GM12878 (cell line): ENCODE data around the gene GDNF. TPM values are rescaled to one million over a fixed set of nuclear protein-coding genes. Genes with fewer than 3 reads are reported as not detected.

Experiments
- ATAC-seq: fragments of 200-7000 bp; cut with Tn5 transposase; 3 replicates; pipeline ENCODE4 v1.9.1; 2020; ENCODE audit warnings: mild to moderate bottlenecking, moderate library complexity
- BruUV-seq: library from RNA; stranded (reverse); fragments of 400-500 nt; replicated peaks from 2 replicates; lab custom pipeline; 2021; lab: Mats Ljungman, UMichigan
- CTCF ChIA-PET: fragments of 300-600 bp; sonication (Branson Sonifier 250); formaldehyde crosslinking; extraction: SDS; loops from one replicate; lab custom pipeline; 2021; ENCODE audit warnings: inconsistent platforms; lab: Yijun Ruan, JAX
- POLR2A ChIA-PET: fragments of 350-600 bp; formaldehyde crosslinking; extraction: SDS; loops from one replicate; lab custom pipeline; 2021; ENCODE audit warnings: inconsistent platforms; lab: Charles Lee
- RAD21 ChIA-PET: fragments of 300-600 bp; sonication (Branson Sonifier 250); formaldehyde crosslinking; loops from one replicate; lab custom pipeline; 2023; ENCODE audit warnings: antibody characterized with exemption; ENCODE audit not compliant: unreplicated experiment; lab: Charles Lee
- SMC1A ChIA-PET: fragments of 300-600 bp; sonication (Branson Sonifier 250); formaldehyde crosslinking; loops from one replicate; lab custom pipeline; 2023; ENCODE audit not compliant: unreplicated experiment, uncharacterized antibody; lab: Charles Lee
- DNase-seq: peaks from one replicate; pipeline ENCODE4 v3.0.0-alpha.2; 2011; ENCODE audit warnings: low read depth, low spot score
- FAIRE-seq: peaks from 3 replicates; lab custom pipeline; 2011; peaks lifted over from hg19 to GRCh38; lab: Jason Lieb, UNC
- H2AFZ ChIP-seq: 2 replicates; pipeline ENCODE4 v1.6.0; 2011; ENCODE audit warnings: low read depth, low read length, control low read depth; ENCODE audit not compliant: control insufficient read depth
- H3K27ac ChIP-seq: 2 replicates; pipeline ENCODE4 v1.5.1; 2011; ENCODE audit warnings: control low read depth; ENCODE audit not compliant: control insufficient read depth, insufficient read depth
- H3K27me3 ChIP-seq, 2 experiments: replicated peaks in 1 of 2; 2 replicates each; pipeline versions ENCODE4 v1.6.0 to v1.6.1; 2011; ENCODE audit warnings: low read length in 1 of 2; ENCODE audit not compliant: control insufficient read depth in 2 of 2, insufficient read depth in 2 of 2
- H3K36me3 ChIP-seq, 2 experiments: 2 replicates each; pipeline ENCODE4 v1.5.1; 2011; ENCODE audit warnings: low read length in 1 of 2; ENCODE audit not compliant: control insufficient read depth in 2 of 2, insufficient read depth in 2 of 2
- H3K4me1 ChIP-seq: 2 replicates; pipeline ENCODE4 v1.6.1; 2011; ENCODE audit warnings: mild to moderate bottlenecking, low read length, moderate library complexity, mixed read lengths; ENCODE audit not compliant: control insufficient read depth, insufficient read depth
- H3K4me2 ChIP-seq: 2 replicates; pipeline ENCODE4 v1.6.0; 2011; ENCODE audit warnings: control low read depth; ENCODE audit not compliant: control insufficient read depth, insufficient read depth
- H3K4me3 ChIP-seq: fragments of 200-600 bp; sonication (generic); 2 replicates; pipeline ENCODE4 v1.5.1; 2016
- H3K79me2 ChIP-seq: 2 replicates; pipeline ENCODE4 v1.6.0; 2011; ENCODE audit warnings: low read length; ENCODE audit not compliant: control insufficient read depth, insufficient read depth
- H3K9ac ChIP-seq: 2 replicates; pipeline ENCODE4 v1.8.0; 2011; ENCODE audit warnings: low read length, control low read depth, mixed read lengths; ENCODE audit not compliant: control insufficient read depth, insufficient read depth
- H3K9me3 ChIP-seq: replicated peaks from 3 replicates; pipeline ENCODE4 v1.5.1; 2011; ENCODE audit warnings: mild to moderate bottlenecking, low read length; ENCODE audit not compliant: control insufficient read depth, insufficient read depth
- H4K20me1 ChIP-seq: 2 replicates; pipeline ENCODE4 v1.6.0; 2011; ENCODE audit not compliant: control insufficient read depth, insufficient read depth
- GABPA ChIP-seq: IDR thresholded peaks from 2 replicates; pipeline ENCODE4 v1.6.1; 2014; ENCODE audit warnings: antibody characterized with exemption, low read depth, mild to moderate bottlenecking, inconsistent platforms
- IKZF2 ChIP-seq, 2 experiments: fragments of 450-650 bp; IDR thresholded peaks; 2 replicates each; pipeline ENCODE4 v1.6.1; 2017; ENCODE audit warnings: mild to moderate bottlenecking in 2 of 2, moderate library complexity in 2 of 2
- MYB ChIP-seq: fragments of 150-350 bp; IDR thresholded peaks from 2 replicates; pipeline ENCODE4 v1.6.1; 2014; ENCODE audit warnings: mild to moderate bottlenecking, low read depth, low read length, borderline replicate concordance
- NRF1 ChIP-seq: conservative IDR thresholded peaks from 2 replicates; pipeline ENCODE4 v1.6.1; 2011; ENCODE audit warnings: mild to moderate bottlenecking, low read depth, low read length, improper control_type of control experiment
- POLR2A ChIP-seq: IDR thresholded peaks from 2 replicates; pipeline ENCODE4 v1.6.1; 2011; ENCODE audit warnings: low read depth, mild to moderate bottlenecking, low read length
- RELA ChIP-seq: fragments of 450-650 bp; IDR thresholded peaks from 2 replicates; pipeline ENCODE4 v1.8.0; 2014; ENCODE audit warnings: borderline replicate concordance; ENCODE audit not compliant: partially characterized antibody
- WGBS: methylation state at CpG from one replicate; pipeline ENCODE4 v1.1.6; 2016; ENCODE audit warnings: low lambda C conversion rate; ENCODE audit not compliant: insufficient replicate concordance, insufficient coverage; ENCODE audit errors: missing lambda C conversion rate; 5-methylcytosine and 5-hydroxymethylcytosine counted together
- in situ Hi-C: fragments of 300-500 bp; cut with MboI; formaldehyde crosslinking; loops from 9 replicates; pipeline ENCODE4 v1.14.3; 2018; ENCODE audit warnings: mixed read lengths
- intact Hi-C: fragments of 100-400 bp; cut with micrococcal nuclease; formaldehyde crosslinking; loops from one replicate; pipeline ENCODE4 v1.14.2; 2022; ENCODE audit not compliant: unreplicated experiment
- polyA plus RNA-seq, 11 experiments: library from polyadenylated mRNA; depleted of rRNA in 4 of 11; unstranded in 6 of 11; stranded (reverse) in 5 of 11; fragments of >200 nt; fragmentation: Nextera tagmentation in 4 of 11; fragmentation: Illumina TruSeq in 1 of 11; extraction: Ambion mirVana in 4 of 11; extraction: Trizol in 1 of 11; gene quantifications; 1 replicate in 1 of 11; 2 replicates in 10 of 11; pipeline versions ENCODE4 v1.2.1 to v1.2.3, GENCODE V29; 2011 to 2016; ENCODE audit warnings: inconsistent platforms in 2 of 11, missing spikeins in 2 of 11, low read depth in 1 of 11
- total RNA-seq, 4 experiments: library from RNA; depleted of rRNA in 3 of 4; stranded (reverse); fragments of >200 nt in 3 of 4; fragmentation: Illumina TruSeq in 1 of 4; extraction: Trizol in 1 of 4; gene quantifications; 2 replicates each; pipeline versions ENCODE4 v1.2.1 to v1.2.3, GENCODE V29; 2013 to 2021
- TF ChIP-seq, protein P1 (sequence below): fragments of 450-650 bp; IDR thresholded peaks from 2 replicates; pipeline ENCODE4 v1.6.1; 2017; ENCODE audit warnings: borderline replicate concordance
- TF ChIP-seq, protein P2 (sequence below): fragments of 450-650 bp; IDR thresholded peaks from 2 replicates; pipeline ENCODE4 v1.6.1; 2016; ENCODE audit warnings: mild to moderate bottlenecking

Gene GDNF
- total and polyA plus RNA-seq, 10 of the 15 experiments (the other 5 are each of a cell fraction or from before 2014, with no cell fraction given): not detected

DNA sequence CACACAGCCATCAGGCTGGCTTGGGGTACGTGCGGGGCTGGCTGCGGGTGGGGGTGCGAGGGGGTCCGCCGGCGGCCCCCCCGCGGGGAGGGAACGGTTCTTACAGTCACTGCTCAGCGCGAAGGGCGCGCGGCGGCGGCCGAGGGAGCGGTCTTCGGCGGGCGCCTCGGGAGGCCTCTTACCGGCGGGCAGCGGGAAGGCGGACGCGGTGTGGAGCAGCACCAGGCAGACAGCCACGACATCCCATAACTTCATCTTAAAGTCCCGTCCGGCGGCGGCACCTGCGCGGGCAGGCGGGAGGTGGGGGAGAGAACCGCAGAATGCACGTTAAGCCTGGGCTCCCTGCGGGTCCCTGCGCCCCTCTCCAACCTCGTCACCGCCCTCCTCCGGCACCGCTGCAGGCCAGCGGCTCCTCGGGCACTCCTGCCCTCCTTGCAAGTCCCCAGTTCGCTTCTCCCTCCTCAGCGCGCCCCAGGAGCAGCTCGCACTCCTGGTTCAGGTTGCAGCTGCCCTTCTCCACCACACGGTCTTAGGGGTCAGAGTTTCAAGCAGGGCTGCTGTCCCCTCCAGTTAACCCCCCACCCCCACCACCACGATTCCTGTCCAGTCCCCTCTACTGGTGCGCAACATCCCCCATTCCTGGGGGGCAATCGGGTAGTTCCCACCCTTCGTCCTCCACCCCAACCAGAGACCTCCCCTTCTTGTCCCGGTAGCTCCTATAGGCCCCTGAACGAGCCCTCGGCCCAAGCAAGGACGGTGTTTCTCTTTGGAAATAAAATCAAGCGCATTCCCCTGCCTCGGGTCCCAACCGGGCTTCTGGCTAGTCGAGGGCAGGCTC is 5.1 kb downstream of the GDNF start:
- no peak for FAIRE-seq
- ATAC-seq: no peak
- RAD21 ChIA-PET: interaction anchor here (1.9 kb wide), 1 partner anchor 358 kb away, joined by 8 read pairs; no protein-coding TSS in a partner anchor
- TF ChIP-seq MYB (no peak), IKZF2 (IDR thresholded peaks at IDR 0.05) (no peak), GABPA (no peak), RELA (no peak), POLR2A (no peak), NRF1 (no peak)
- TF ChIP-seq, protein P1, sequence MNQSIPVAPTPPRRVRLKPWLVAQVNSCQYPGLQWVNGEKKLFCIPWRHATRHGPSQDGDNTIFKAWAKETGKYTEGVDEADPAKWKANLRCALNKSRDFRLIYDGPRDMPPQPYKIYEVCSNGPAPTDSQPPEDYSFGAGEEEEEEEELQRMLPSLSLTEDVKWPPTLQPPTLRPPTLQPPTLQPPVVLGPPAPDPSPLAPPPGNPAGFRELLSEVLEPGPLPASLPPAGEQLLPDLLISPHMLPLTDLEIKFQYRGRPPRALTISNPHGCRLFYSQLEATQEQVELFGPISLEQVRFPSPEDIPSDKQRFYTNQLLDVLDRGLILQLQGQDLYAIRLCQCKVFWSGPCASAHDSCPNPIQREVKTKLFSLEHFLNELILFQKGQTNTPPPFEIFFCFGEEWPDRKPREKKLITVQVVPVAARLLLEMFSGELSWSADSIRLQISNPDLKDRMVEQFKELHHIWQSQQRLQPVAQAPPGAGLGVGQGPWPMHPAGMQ: no peak
- TF ChIP-seq, protein P2, sequence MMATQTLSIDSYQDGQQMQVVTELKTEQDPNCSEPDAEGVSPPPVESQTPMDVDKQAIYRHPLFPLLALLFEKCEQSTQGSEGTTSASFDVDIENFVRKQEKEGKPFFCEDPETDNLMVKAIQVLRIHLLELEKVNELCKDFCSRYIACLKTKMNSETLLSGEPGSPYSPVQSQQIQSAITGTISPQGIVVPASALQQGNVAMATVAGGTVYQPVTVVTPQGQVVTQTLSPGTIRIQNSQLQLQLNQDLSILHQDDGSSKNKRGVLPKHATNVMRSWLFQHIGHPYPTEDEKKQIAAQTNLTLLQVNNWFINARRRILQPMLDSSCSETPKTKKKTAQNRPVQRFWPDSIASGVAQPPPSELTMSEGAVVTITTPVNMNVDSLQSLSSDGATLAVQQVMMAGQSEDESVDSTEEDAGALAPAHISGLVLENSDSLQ: no peak
- TF ChIP-seq, all 136 proteins: peak for 0
- Histone ChIP-seq H3K4me1 (peaks cover 3% of the 10 kb centered on the region; the same call in 1 of the 2 replicates), H3K27me3 (peaks cover 18 to 30% of the 10 kb centered on the region in 2 experiments), H2AFZ (no peak overlapping the region), H3K36me3 (no peaks in the 10 kb centered on the region), H3K27ac (no peak overlapping the region), H3K4me3 (no peak overlapping the region), H3K79me2 (no peaks in the 10 kb centered on the region), H3K9me3 (no peaks in the 10 kb centered on the region), H3K9ac (no peak overlapping the region), H4K20me1 (no peaks in the 10 kb centered on the region), H3K4me2 (no peak overlapping the region)
- CTCF ChIA-PET: interaction anchor here (1.0 to 3.1 kb wide), 2 partner anchors 96 to 358 kb away, joined by 3 to 52 read pairs; no protein-coding TSS in a partner anchor
- POLR2A ChIA-PET: no interaction called here
- BruUV-seq: no TSS peak
- SMC1A ChIA-PET: interaction anchor here (2.4 kb wide), 1 partner anchor 357 kb away, joined by 22 read pairs; no protein-coding TSS in a partner anchor
- 20% methylated on average over 53 of the region's 64 CpGs for WGBS
- intact Hi-C loops (loop anchor here (5.0 kb wide), 2 partner anchors 188 to 422 kb away; no protein-coding TSS in a partner anchor), in situ Hi-C loops (no loop called here)
- DNase-seq: no peak
